B cell (primary cell): ENCODE results near the gene TM7SF3. TPM values are rescaled to one million over a fixed set of nuclear protein-coding genes. Genes with fewer than 3 reads are reported as not detected.

Source experiments
- ATAC-seq: fragments of 200-7000 bp; cut with Tn5 transposase; one replicate; pipeline ENCODE4 v1.10.0; 2021; ENCODE audit warnings: low read depth, mild to moderate bottlenecking, moderate number of reproducible peaks, moderate library complexity
- CTCF ChIA-PET: fragments of 350-600 bp; sonication (Branson Sonifier 250); formaldehyde crosslinking; loops from one replicate; lab custom pipeline; 2021; ENCODE audit warnings: antibody characterized with exemption, inconsistent platforms; lab: Charles Lee
- POLR2A ChIA-PET: fragments of 350-600 bp; sonication (Branson Sonifier 250); formaldehyde crosslinking; loops from one replicate; lab custom pipeline; 2021; ENCODE audit warnings: antibody characterized with exemption; lab: Charles Lee
- DNase-seq: peaks from one replicate; pipeline ENCODE4 v3.0.0; 2013
- H2AFZ ChIP-seq: 2 replicates; pipeline ENCODE4 v1.6.1; 2012; ENCODE audit warnings: mild to moderate bottlenecking, low read depth, low read length; ENCODE audit not compliant: insufficient read depth, poor library complexity, severe bottlenecking
- H3K27ac ChIP-seq, 2 donors: 1 replicate in 1 of 2; 2 replicates in 1 of 2; pipeline ENCODE4 v1.5.1; 2012 to 2013; ENCODE audit warnings: low read length in 2 of 2, mild to moderate bottlenecking in 2 of 2, moderate library complexity in 1 of 2
- H3K27me3 ChIP-seq, 4 experiments: fragments of 200-600 bp in 1 of 4; sonication (generic) in 1 of 4; replicated peaks in 1 of 4; 1 replicate in 2 of 4; 2 replicates in 2 of 4; pipeline versions ENCODE4 v1.6.1 to v1.7.0; 2013 to 2016; ENCODE audit warnings: low read length in 3 of 4, mild to moderate bottlenecking in 2 of 4, mixed read lengths in 1 of 4, moderate library complexity in 1 of 4; ENCODE audit not compliant: insufficient read depth in 4 of 4, control insufficient read depth in 3 of 4; ENCODE audit errors: control extremely low read depth in 1 of 4
- H3K36me3 ChIP-seq, 2 experiments: replicated peaks in 1 of 2; 1 replicate in 1 of 2; 2 replicates in 1 of 2; pipeline versions ENCODE4 v1.6.1 to v1.7.1; 2013; ENCODE audit warnings: low read length in 1 of 2; ENCODE audit not compliant: insufficient read depth in 2 of 2, control insufficient read depth in 1 of 2; ENCODE audit errors: control extremely low read depth in 1 of 2, extremely low read depth in 1 of 2
- H3K4me1 ChIP-seq, 2 donors: fragments of 200-600 bp in 1 of 2; sonication (generic) in 1 of 2; 1 replicate in 1 of 2; 2 replicates in 1 of 2; pipeline versions ENCODE4 v1.5.1 to v1.6.1; 2013 to 2017; ENCODE audit warnings: low read length in 2 of 2; ENCODE audit not compliant: control insufficient read depth in 2 of 2, insufficient read depth in 2 of 2
- H3K4me2 ChIP-seq: replicated peaks from 2 replicates; pipeline ENCODE3; 2012; ENCODE audit warnings: mild to moderate bottlenecking, low read depth, low read length; ENCODE audit not compliant: poor library complexity, severe bottlenecking
- H3K4me3 ChIP-seq, 5 experiments: fragments of 200-600 bp in 1 of 5; sonication (generic) in 1 of 5; 1 replicate in 3 of 5; 2 replicates in 2 of 5; pipeline versions ENCODE4 v1.5.1 to v1.7.0; 2011 to 2016; ENCODE audit warnings: low read length in 4 of 5, mild to moderate bottlenecking in 4 of 5, low read depth in 2 of 5, control low read depth in 1 of 5, moderate library complexity in 1 of 5; ENCODE audit not compliant: insufficient read depth in 1 of 5; ENCODE audit errors: control extremely low read depth in 1 of 5, extremely low read depth in 1 of 5
- H3K79me2 ChIP-seq: fragments of 200-600 bp; sonication (generic); one replicate; pipeline ENCODE4 v1.6.0; 2016; ENCODE audit warnings: low read length; ENCODE audit not compliant: control insufficient read depth, insufficient read depth
- H3K9ac ChIP-seq: fragments of 200-600 bp; sonication (generic); 2 replicates; pipeline ENCODE4 v1.6.1; 2017; ENCODE audit warnings: mild to moderate bottlenecking, low read length, moderate library complexity
- H3K9me3 ChIP-seq, 3 donors: one replicate each; pipeline versions ENCODE4 v1.6.1 to v1.7.1; 2013; ENCODE audit warnings: low read length in 2 of 3; ENCODE audit not compliant: control insufficient read depth in 2 of 3, insufficient read depth in 1 of 3; ENCODE audit errors: control extremely low read depth in 1 of 3
- H4K20me1 ChIP-seq: 2 replicates; pipeline ENCODE4 v1.6.0; 2012; ENCODE audit warnings: mild to moderate bottlenecking, low read length; ENCODE audit not compliant: insufficient read depth, control insufficient read depth, poor library complexity, severe bottlenecking
- H3K27ac Mint-ChIP-seq: one replicate; pipeline ENCODE4 v1.8.0; 2021; ENCODE audit warnings: mixed read lengths
- H3K27me3 Mint-ChIP-seq: one replicate; pipeline ENCODE4 v1.8.0; 2021; ENCODE audit warnings: mixed read lengths
- H3K4me1 Mint-ChIP-seq: one replicate; pipeline ENCODE4 v1.8.0; 2021; ENCODE audit warnings: mixed read lengths
- H3K4me3 Mint-ChIP-seq: one replicate; pipeline ENCODE4 v1.8.0; 2021; ENCODE audit warnings: mixed read lengths
- H3K9me3 Mint-ChIP-seq: one replicate; pipeline ENCODE4 v1.8.0; 2022; ENCODE audit warnings: mixed read lengths; ENCODE audit not compliant: insufficient read depth
- EZH2 ChIP-seq: IDR thresholded peaks from 2 replicates; pipeline ENCODE4 v1.6.1; 2012; ENCODE audit warnings: borderline replicate concordance, low read depth, mild to moderate bottlenecking, moderate library complexity, low read length; ENCODE audit not compliant: insufficient read depth, poor library complexity, severe bottlenecking
- WGBS: methylation state at CpG from one replicate; pipeline ENCODE4 v1.1.5; 2013; ENCODE audit warnings: missing lambda C conversion rate; ENCODE audit not compliant: insufficient coverage; 5-methylcytosine and 5-hydroxymethylcytosine counted together
- intact Hi-C: fragments of 100-400 bp; cut with micrococcal nuclease; formaldehyde crosslinking; loops from one replicate; pipeline ENCODE4 v1.10.0; 2022
- polyA plus RNA-seq: library from polyadenylated mRNA; depleted of rRNA; stranded (reverse); fragments of >200 nt; gene quantifications from 2 replicates; pipeline ENCODE4 v1.2.3, GENCODE V29; 2012
- total RNA-seq, 2 donors: library from RNA; stranded (reverse); fragments of 120-200 nt in 1 of 2; gene quantifications; 1 replicate in 1 of 2; 2 replicates in 1 of 2; pipeline versions ENCODE4 v1.2.3 to v1.2.4, GENCODE V29; 2013 to 2022
- TF ChIP-seq, protein P1 (sequence below): fragments of 200-600 bp; IDR thresholded peaks from one replicate; pipeline ENCODE4 v1.8.0; 2022; ENCODE audit warnings: antibody characterized with exemption, mild to moderate bottlenecking

Gene TM7SF3
- total and polyA plus RNA-seq, 2 donors (not counting 1 experiment from before 2014, with no cell fraction given): 24.5 to 33.5 TPM

DNA sequence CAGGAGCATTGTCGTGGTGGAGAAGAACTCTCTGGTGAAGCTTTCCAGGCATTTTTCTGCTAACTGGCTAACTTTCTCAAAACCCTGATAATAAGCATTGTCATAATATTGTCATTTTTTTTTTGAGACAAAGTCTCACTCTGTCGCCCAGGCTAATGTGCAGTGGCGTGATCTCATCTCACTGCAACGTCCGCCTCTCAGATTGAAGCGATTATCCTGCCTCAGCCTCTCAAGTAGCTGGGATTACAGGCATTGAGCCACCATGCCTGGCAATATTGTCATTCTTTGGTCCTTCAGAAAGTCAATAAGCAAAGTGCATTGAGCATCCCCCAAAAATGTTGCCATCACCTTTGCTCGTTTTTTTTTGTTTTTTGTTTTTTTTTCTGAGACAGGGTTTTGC is 41.8 kb upstream of the TM7SF3 start:
- Histone ChIP-seq H3K36me3 (peaks cover 0 to 1% of the 10 kb centered on the region in 2 experiments), H3K4me1 (no peaks in the 10 kb centered on the region), H3K27ac (no peak overlapping the region), H3K27me3 (no peaks in the 10 kb centered on the region), H3K9me3 (peaks cover 0 to 6% (median 4%) of the 10 kb centered on the region in 3 donors), H3K79me2 (no peaks in the 10 kb centered on the region), H3K4me2 (no peak overlapping the region), H2AFZ (no peak overlapping the region), H4K20me1 (no peaks in the 10 kb centered on the region), H3K9ac (no peak overlapping the region), H3K4me3 (no peak overlapping the region)
- H3K27me3 Mint-ChIP-seq: no peaks in the 10 kb centered on the region
- whole genome bisulfite sequencing: 98% methylated on average over 6 of the region's 7 CpGs
- H3K9me3 Mint-ChIP-seq: peaks cover 2% of the 10 kb centered on the region
- H3K4me3 Mint-ChIP-seq: no peak overlapping the region
- intact Hi-C loops: no loop called here
- no peak overlapping the region for H3K27ac Mint-ChIP-seq
- ChIA-PET CTCF (interaction anchor here (0.6 kb wide), 1 partner anchor 1742 kb away, joined by 3 read pairs; no protein-coding TSS in a partner anchor), POLR2A (no interaction called here)
- TF ChIP-seq, protein P1, sequence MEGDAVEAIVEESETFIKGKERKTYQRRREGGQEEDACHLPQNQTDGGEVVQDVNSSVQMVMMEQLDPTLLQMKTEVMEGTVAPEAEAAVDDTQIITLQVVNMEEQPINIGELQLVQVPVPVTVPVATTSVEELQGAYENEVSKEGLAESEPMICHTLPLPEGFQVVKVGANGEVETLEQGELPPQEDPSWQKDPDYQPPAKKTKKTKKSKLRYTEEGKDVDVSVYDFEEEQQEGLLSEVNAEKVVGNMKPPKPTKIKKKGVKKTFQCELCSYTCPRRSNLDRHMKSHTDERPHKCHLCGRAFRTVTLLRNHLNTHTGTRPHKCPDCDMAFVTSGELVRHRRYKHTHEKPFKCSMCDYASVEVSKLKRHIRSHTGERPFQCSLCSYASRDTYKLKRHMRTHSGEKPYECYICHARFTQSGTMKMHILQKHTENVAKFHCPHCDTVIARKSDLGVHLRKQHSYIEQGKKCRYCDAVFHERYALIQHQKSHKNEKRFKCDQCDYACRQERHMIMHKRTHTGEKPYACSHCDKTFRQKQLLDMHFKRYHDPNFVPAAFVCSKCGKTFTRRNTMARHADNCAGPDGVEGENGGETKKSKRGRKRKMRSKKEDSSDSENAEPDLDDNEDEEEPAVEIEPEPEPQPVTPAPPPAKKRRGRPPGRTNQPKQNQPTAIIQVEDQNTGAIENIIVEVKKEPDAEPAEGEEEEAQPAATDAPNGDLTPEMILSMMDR: no peak
- TF ChIP-seq EZH2: no peak
- no peaks in the 10 kb centered on the region for H3K4me1 Mint-ChIP-seq
- ATAC-seq (no peak), DNase-seq (no peak)

DNA sequence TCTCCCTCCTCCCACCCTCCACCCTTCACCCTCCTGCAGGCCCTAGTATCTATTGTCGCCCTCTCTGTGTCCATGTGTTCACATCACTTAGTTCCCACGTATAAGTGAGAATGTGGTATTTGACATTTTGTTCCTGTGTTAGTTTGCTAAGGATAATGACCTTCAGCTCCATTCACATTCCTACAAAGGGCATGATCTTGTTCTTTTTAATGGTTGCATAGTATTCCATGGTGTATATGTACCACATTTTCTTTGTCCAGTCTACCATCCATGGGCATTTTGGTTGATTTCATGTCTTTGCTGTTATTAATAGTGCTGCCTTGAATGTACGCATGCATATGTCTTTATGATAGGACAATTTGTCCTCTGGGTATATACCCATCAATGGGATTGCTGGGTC is 38.6 kb upstream of the TM7SF3 start:
- Mint-ChIP-seq H3K27me3 (no peaks in the 10 kb centered on the region), H3K4me1 (no peaks in the 10 kb centered on the region), H3K9me3 (no peaks in the 10 kb centered on the region), H3K4me3 (no peak overlapping the region), H3K27ac (no peak overlapping the region)
- TF ChIP-seq EZH2: no peak
- TF ChIP-seq, protein P1: no peak
- Histone ChIP-seq H3K4me1 (no peaks in the 10 kb centered on the region), H3K4me2 (no peak overlapping the region), H2AFZ (no peak overlapping the region), H3K9ac (no peak overlapping the region), H3K27ac (no peak overlapping the region), H3K9me3 (no peaks in the 10 kb centered on the region), H3K4me3 (no peak overlapping the region), H3K36me3 (peaks cover 0 to 4% of the 10 kb centered on the region in 2 experiments), H3K27me3 (no peaks in the 10 kb centered on the region), H4K20me1 (no peaks in the 10 kb centered on the region), H3K79me2 (no peaks in the 10 kb centered on the region)
- no peak for ATAC-seq
- intact Hi-C loops: no loop called here
- CTCF ChIA-PET: no interaction called here
- DNase-seq: no peak
- POLR2A ChIA-PET: no interaction called here
- WGBS: no CpG with 5 or more reads among the region's 3 CpGs
